GM11168 (cell line): Measurements from ENCODE around the gene PTPRM.
"Not testable (repeated sequence)": the region's sequence is repeated elsewhere in the genome, so short reads cannot be mapped to it uniquely, and the experiment has no call there.

Experiments
- in situ Hi-C: fragments of 300-500 bp; cut with MboI; formaldehyde crosslinking; loops from one replicate; pipeline ENCODE4 v1.12.0; 2022; ENCODE audit warnings: low sequenced_read_pairs; ENCODE audit not compliant: unreplicated experiment

The PTPRM gene

GRCh38 chr18:7958897-7959146 is 391.7 kb downstream of the PTPRM start:
- in situ Hi-C loops = no loop called here

DNA sequence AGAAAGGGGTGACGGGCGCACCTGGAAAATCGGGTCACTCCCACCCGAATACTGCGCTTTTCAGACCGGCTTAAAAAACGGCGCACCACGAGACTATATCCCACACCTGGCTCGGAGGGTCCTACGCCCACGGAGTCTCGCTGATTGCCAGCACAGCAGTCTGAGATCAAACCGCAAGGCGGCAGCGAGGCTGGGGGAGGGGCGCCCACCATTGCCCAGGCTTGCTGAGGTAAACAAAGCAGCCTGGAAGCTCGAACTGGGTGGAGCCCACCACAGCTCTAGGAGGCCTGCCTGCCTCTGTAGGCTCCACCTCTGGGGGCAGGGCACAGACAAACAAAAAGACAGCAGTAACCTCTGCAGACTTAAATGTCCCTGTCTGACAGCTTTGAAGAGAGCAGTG is 399.6 kb downstream of the PTPRM start:
- in situ Hi-C loops = not testable (repeated sequence)

DNA sequence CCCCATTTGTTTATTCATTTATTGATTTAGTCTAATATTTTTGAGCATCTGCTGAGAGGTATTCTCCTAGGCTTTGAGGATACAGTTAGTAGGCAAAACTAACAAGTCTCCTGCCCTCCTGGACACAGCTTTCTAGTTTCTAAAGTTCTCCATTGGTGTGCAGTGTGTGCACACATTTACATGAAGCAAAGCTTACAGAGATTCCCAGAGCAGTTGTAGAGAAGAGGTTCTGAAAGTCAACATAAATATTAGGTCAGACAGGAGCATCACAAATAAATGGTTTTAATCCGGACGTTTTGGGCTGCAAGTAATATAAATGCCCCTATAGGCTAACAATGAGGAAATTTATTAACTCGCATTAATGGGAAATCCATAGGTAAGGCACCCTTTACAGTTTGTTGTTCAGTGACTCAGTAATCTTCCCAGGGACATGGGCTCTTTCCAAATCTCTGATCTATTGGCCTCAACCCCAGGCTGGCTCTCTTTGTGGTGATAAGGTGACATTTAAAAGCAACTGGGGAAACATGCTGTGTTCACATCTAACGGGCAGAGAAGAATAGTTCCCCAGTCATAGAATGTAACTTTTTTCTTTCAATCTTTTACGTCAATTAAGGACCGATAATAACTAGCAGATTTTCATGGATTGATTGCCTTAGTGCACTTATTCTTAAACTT is 407.2 kb downstream of the PTPRM start:
- in situ Hi-C loops = no loop called here

GRCh38 chr18:7977897-7978296 is 410.8 kb downstream of the PTPRM start:
- in situ Hi-C loops = no loop called here

- in situ Hi-C loops = no loop called here
Observed at GRCh38 chr18:7978834-7979233, 411.7 kb downstream of the PTPRM start.

DNA sequence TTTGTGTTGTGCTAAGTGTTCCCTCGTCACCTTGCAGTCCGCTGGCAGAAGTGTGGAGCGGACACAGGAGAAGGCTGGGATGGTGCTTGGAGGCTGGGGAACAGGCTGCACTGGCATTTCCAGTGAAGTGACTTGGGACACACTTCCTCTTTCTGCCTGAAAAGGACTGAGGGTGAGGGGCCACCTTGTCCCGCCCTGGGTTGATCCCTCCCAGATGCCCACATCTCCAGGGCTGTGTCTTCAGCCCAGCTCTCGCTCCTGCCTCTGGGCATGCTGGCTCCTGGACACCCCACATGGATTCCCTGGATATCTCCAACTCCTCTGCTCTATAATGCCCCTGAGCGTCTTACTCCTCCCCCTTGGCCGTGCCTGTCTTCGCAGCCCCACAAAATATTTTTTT is 412.6 kb downstream of the PTPRM start:
- in situ Hi-C loops = no loop called here

- in situ Hi-C loops = no loop called here
Observed at GRCh38 chr18:7980136-7980535, 413.0 kb downstream of the PTPRM start.

GRCh38 chr18:7980656-7981055 is 413.5 kb downstream of the PTPRM start:
- in situ Hi-C loops = no loop called here

- in situ Hi-C loops = no loop called here
Observed at GRCh38 chr18:7982216-7982615, 415.1 kb downstream of the PTPRM start.

DNA sequence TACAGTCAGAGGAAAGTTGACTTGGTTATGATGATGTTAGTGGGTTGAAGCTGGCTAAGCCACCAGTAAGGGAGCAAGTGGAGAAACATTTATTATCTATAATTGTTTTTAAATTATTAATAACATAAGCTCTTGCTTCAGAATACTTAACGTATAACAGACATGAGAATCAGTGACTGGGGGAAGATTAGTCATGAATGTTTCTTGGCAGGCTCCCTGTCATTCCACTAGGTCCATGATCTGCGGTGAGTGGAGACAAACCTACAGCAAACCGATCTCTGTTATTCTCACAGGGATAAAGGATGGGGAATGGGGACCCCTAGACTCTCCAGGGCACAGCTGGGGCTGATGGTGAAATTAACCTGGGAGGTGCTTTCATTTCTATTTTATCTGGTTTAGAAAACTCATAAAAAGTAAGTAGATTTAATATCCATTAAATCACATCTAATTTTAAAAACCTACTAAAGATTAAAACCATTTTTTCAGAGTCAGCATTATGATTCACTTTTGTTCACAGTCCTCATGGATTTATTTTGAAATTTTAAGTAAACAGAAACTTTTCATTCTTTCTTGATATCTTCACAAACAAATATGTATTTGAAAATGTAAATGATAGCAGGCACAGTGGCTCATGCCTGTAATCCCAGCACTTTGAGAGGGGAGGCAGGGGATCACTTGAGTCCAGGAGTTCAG is 420.3 kb downstream of the PTPRM start:
- in situ Hi-C loops = no loop called here

GRCh38 chr18:7990670-7991069 is 423.6 kb downstream of the PTPRM start:
- in situ Hi-C loops = no loop called here

DNA sequence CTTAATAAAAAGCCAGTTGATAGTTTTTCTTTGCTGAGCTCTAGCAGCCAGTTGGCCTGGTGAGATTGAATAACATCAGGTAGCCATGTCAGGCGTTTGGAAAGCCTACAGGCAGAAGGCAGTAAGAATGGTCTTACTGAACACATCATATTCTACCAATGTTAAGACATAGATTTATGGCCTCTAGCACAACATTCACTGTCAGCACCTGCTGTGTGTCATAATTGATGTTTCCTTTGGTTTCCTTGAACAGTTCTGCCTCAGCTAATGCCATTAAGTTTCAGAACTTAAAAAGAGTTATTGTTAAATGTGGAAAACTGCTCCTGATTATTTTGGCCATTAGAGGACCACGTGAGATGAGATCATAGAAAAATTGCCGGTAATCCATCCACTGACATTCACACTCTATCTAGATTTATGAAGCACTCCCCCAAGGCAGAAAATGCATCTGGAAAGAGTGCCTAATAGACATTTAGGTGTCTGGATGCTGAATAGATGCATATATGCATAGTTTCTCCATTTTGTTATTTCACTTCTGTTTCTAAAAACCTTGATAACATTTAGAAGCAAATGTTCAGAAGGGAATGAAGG is 434.7 kb downstream of the PTPRM start:
- in situ Hi-C loops = no loop called here

GRCh38 chr18:8003878-8004675 is 437.0 kb downstream of the PTPRM start:
- in situ Hi-C loops = no loop called here

DNA sequence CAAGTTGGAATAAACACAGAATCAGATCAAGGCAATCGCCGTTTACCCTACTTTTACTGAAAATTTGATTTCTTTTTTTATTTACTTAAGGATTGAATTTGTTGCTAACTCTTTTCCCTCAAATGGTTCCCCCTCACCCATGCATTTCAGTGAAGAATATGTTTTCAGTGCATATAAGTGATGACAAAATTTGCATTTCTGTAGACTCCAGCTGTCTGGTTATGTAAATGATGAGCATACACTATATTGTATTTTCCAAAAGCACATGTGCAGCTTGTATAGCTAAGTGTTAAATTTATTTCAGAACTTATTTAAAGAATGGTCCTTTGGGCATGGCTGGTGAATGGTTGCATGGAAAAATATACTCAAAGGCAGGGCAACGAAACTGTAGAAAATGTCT is 437.7 kb downstream of the PTPRM start:
- in situ Hi-C loops = no loop called here

DNA sequence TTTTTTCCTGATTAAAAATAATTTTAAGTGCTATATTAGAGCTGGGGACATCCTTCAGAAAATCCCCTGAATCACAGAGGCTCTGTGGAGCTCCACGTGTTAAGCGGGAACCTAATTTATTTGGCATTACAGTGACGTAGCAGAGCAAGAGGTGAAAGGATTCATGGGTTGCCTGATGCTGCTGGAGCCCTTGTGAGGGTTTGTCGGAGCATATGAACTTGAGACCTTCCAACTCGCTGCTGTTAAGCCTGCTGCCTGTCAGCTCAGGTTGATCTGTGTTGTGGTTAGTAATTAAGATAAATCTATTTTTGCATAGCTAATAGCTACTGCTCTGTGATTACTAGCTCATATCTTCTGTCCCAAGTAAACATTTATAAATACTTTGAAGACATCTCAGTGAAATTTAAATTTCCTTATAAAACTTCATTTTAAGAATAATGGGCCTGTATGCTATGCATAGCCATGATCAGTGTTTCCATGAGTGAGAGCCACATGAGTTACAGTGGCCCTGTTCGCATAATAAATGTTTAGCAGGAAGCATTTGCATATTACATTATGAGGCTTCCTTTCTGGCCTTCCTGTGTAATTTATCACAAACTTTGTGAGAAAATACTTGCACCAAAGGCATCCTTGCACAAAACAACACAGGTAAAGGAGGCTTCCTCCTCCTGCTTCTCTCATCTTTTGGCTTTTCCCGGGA is 438.9 kb downstream of the PTPRM start:
- in situ Hi-C loops = no loop called here

DNA sequence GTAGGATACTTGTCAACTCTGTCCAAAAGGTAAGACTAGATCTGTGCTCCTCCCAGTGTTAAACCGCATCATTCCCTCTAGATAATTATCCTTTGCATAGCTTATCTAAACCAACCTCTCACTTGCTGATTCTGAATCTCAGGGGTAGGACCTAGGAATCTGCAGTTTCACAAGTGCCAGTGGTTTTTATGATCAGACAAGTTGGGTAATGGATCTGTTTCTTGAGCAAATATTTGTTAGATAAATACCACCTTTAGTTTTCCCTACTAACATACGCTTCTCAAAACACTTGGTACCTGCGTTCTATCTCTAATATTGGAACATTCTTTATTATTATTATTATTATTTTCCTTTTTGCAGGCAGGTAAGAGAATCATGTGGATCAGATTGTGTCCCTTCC is 439.9 kb downstream of the PTPRM start:
- in situ Hi-C loops = no loop called here

DNA sequence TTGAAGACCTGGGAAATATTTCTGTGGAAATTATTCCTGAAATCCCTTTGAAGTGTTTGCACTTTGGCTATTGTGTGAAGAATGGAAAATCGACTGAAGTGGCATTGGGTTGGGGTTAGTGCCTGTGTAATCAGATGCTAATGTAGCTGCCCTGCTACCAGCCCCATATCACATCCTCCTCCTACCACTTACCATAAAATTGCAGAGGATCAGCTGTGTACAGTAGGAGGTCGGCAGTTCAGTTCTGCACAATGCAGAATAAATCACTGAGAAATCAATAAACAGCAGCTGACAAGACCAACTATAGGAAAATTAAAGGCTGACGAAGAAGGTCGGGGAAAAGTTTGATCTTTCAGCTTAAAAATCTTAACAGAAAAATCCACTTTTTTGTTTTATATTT is 440.9 kb downstream of the PTPRM start:
- in situ Hi-C loops = no loop called here

DNA sequence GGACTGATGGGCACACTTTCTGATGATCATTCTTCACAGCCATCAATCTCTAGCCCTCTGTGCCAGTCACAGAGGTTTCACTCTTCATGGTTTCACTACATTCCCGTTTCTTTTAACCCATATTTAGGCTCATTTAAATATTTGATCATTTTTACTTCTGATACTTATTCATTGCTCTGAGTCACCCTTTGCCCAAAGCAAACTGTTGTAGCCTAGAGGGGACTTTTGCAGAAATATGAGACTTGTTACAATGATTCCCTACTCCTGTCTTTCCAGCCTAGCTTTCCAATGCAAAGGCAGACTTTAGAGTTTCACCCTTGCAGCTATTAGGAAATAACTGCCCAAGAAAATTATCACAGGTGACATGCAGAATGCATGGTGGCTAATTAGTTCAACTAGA is 444.2 kb downstream of the PTPRM start:
- in situ Hi-C loops = no loop called here

DNA sequence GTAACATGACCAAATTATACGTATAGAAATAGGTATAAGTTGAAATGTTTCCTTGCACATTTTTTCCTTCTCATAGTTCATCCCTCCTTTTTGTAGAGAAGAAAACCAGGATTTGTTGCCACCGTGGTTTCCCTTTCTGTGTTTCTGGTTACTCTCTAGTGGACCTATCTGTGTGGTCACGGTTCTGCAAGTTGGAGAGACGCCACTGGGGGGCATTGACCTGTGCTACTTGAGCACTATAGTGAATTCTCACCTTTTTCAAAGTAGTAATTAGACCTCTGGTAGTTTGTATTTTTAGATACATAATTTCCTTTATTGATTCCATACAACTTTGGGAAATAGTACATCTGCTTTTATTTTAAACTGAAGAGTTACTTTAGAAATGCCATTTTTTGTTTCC is 444.8 kb downstream of the PTPRM start:
- in situ Hi-C loops = no loop called here

DNA sequence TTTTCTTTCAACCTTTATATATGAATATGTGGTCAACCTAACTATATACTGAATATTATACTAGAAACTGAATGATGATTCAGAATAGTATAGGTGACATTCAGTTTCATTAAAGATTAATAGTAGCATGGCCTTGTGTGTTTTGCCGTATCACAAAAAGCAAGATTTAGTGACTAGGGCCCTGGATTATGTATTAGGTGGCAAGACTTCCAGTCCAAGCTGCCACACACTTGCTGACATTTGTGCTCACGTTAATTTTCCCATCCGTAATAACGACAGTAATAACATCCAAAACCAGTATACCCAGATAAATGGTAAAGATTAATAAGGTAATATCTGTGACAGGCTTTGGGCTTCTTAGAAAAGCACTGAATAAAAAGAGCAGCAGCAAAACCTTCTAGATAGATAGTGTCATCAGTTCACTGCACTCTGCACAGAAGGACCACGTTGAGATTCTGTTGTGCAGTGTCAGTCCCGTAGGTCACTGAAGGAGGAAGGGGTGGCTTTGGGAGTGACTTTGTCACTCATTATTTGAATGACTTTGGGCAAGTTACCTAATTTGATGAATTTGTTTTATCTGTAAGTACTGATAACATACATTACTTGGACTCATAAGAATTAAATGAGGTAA is 451.7 kb downstream of the PTPRM start:
- in situ Hi-C loops = no loop called here
